ENCODE measurements around the gene MRPS17.

DNA sequence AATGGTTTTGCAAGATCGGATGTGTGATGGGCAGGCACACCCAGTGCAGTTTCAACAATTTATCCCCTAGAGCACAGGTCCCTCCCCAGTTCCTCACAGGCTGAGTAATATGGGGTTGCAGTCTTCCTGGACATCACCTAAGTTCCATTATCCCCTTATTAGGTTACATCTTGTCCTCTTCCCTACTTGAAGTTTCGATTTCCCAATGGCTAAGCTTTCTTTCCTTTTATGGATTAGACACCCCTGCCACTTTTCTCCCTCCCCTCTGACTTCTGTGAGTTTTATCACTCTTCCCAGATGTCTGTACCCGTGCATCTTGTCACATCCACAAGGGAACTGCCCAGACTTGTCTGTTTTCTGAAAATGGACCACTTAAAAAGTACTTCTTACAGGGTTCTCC is 10.3 kb downstream of the MRPS17 start:
- TF ChIP-seq, protein P1, sequence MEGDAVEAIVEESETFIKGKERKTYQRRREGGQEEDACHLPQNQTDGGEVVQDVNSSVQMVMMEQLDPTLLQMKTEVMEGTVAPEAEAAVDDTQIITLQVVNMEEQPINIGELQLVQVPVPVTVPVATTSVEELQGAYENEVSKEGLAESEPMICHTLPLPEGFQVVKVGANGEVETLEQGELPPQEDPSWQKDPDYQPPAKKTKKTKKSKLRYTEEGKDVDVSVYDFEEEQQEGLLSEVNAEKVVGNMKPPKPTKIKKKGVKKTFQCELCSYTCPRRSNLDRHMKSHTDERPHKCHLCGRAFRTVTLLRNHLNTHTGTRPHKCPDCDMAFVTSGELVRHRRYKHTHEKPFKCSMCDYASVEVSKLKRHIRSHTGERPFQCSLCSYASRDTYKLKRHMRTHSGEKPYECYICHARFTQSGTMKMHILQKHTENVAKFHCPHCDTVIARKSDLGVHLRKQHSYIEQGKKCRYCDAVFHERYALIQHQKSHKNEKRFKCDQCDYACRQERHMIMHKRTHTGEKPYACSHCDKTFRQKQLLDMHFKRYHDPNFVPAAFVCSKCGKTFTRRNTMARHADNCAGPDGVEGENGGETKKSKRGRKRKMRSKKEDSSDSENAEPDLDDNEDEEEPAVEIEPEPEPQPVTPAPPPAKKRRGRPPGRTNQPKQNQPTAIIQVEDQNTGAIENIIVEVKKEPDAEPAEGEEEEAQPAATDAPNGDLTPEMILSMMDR (IDR thresholded peaks at IDR 0.05): no peak
- TF ChIP-seq POLR2A (IDR thresholded peaks at IDR 0.05): no peak
